Skin epidermis (tissue), 12 donors: ENCODE data around the gene TSPAN18.
A peak's percentile ranks its signal among the peaks of the same experiment; 100 is the strongest.
"Not testable (repeated sequence)": the region's sequence is repeated elsewhere in the genome, so short reads cannot be mapped to it uniquely, and the experiment has no call there.

Experiments used
- H3K27ac ChIP-seq, 21 experiments: fragments of 200-600 bp; sonication (generic) in 11 of 21; one replicate each; pipeline ENCODE4 v1.5.0; 2020; ENCODE audit warnings: mild to moderate bottlenecking in 3 of 21, inconsistent platforms in 2 of 21, moderate library complexity in 2 of 21
- H3K4me3 ChIP-seq, 7 experiments: fragments of 200-600 bp; sonication (generic) in 2 of 7; one replicate each; pipeline ENCODE4 v1.5.0; 2020; ENCODE audit warnings: inconsistent platforms in 2 of 7, mild to moderate bottlenecking in 2 of 7, moderate library complexity in 1 of 7

TSPAN18 gene

DNA sequence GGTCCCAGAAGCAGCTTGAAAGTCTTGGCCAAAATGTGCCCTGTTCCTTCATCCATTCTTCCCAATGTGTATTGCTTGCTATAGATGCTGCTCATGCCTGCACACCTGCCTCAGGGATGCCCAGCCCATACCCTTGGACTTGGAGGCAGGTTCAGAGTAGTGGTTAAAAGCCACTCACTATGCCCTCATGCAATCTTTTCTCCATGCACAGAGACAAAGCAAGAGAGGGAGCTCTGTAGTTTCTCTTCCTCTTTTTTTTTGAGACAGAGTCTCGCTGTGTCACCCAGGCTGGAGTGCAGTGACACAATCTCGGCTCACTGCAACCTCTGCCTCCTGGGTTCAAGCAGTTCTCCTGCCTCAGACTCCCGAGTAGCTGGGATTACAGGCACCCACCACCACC, 144.9 kb downstream of the TSPAN18 start:
- H3K27ac ChIP-seq, H3K4me3 ChIP-seq: not testable (repeated sequence)

DNA sequence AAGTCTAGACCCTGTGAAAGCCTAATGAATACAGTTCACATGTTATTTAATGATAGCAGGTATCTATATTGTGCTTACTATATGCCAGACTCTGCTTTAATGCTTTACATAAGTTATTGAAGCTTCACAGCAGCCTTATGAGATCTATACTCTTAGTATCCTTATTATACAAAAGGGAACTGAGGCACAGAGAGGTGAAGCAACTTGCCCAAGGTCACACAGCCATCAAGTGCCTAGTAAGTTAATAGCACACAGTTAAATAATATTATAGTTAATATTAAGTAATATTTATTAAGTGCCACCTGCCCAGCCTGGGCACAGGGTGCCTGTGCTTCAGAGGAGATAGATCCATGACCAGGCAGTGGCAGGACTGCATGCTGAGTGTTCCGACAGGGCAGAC, 145.8 kb downstream of the TSPAN18 start:
- no peak overlapping the region for H3K27ac ChIP-seq
- H3K4me3 ChIP-seq, result no peak overlapping the region

DNA sequence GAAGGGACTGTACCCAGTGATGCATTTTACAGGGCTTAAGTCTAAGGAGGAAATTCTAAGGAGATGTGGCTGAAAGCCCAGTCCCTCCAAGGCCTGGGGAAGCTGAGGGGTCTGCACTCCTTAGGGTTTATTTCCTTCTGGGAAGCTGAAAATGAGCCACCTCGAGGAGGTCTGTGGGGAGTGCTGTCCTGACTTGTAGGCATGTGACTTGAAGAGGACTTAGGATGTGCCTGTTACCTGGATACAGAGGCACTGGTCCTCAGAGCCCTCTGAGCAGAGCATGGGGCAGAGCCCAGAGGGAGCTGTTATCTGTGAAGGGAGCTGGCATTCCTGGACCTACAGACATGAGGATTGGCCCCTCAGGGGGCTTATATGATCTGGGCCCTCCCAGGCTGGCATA, 146.8 kb downstream of the TSPAN18 start:
- H3K27ac ChIP-seq, result no peak overlapping the region
- H3K4me3 ChIP-seq, result no peak overlapping the region

DNA sequence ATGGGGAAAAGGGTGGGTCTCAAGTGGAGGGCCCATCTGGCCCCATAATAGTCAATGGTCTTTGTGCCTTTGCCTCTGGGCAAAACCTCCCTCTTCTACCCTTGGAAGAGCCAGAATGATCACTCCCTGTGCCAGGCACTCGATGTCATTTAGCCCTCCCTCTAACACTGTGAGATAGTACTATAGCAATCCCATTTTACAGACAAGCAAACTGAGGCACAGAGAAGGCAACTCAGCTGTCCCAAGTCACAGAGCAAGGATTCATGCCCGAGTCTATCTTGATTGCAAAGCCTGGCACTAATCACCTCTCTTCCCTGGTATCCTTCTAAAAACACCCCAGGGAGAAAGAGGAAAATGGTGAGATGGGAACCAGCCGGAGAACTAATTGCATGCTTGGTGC, 147.5 kb downstream of the TSPAN18 start:
- Histone ChIP-seq H3K27ac (no peak overlapping the region), H3K4me3 (no peak overlapping the region)

DNA sequence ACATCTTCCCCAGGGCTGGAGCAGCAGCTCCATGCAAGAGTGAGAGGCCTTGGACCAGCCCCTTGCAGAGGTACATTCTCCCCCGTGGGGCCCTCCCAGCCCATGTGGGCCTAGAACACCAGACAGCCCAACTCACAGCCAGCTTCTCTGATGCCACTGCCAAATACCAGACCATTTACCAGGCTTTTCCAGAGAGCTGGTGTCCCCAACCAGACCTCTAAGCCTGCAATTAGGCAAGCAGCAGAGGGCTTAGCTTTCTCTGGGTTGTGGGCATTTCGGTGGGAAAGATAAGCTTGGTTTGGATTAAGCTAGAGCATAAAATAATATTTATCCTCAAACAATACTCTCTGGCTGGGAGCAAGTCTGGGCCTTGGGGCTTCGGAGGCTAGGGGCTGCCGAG, 148.3 kb downstream of the TSPAN18 start:
- Histone ChIP-seq H3K4me3 (no peak overlapping the region), H3K27ac (peak overlapping the region in 1 of 21 experiments; percentile 34)

DNA sequence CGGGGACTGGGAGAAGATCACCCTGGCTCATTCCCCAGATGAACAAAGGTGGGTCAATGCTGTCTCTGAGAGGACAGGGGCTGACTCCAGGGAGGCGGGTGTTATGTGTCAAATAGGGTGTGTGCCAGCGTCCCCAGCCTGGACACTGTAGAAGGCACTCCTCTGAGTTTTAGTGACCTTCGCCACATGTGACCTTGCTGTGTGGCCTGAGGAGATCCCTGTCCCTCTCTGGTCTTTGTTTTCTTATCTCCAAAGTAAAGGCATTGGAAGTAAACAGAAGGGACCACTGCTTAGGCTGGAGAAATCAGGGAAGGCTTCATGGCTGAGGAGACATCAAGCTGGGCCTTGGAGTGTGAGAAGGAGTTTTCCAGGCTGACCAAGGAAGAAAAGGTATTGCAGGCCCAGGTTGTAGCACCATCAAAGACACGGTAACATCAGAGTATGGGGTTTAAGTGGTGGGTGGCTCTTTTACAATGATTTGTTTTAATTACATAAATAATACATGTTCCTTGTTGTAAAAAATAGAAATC, 149.5 kb downstream of the TSPAN18 start:
- Histone ChIP-seq H3K4me3 (no peak overlapping the region), H3K27ac (no peak overlapping the region)

DNA sequence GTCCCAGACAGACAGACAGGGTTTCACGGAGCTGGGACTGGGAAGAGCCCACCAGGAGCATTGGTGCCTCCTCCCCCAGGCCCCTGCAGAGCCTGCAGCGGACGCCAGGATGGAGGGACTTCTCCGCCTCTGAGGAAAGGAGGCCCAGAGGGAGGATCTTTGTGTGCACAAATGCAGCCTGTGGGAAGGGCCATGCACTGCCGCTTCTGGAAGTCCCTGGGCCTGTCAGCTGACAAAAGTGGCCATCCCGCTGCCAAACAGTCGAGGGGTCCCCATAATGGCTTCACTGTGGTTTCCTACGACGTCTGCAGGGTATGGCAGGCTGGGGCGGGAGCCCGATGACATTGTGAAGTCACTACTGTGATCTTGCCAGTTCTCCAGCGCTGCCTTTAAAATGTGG, 150.1 kb downstream of the TSPAN18 start:
- Histone ChIP-seq H3K4me3 (no peak overlapping the region), H3K27ac (no peak overlapping the region)

DNA sequence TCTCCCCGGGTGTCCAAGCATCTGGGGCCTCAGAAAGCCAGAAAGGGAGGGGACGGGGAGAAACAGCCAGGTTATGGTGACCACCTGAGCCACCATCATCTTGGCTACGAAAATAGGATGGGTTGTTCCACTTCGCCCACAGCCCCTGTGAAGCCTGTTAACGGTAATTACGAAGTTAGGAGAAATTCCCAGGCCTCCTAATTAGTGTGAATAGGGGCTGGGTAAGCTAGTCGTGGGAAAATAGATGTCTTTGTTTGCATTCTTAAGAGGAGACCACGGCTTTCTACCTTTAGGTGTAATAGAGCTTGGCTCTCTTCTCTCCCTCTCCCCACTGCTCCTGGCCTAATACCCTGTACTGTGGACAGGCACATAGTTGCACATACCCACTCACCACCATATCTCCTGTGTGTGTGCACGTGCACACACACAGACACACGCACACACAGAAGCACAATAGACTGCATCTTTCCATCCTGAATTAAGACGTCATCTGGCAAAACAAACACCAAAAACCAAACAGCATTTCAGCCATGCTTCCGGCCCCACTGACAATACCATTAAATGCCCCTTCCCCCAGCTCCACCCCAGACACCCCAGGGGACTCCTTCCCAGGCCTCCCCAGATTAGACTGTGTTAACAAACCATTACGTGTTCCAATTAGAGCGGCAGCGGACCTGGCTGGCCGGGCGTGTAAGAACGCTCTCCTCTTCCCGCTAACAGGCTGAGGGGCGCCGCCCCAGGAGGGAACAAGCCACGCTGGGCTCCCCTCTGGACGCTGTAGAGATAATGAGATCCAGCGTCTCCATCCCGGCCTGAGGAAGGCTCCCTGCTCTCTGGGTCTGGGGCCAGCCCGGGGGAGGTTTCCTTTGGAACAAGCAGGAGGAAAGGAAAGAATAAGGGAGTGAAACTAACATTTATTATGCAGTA, 151.1 kb downstream of the TSPAN18 start:
- H3K27ac ChIP-seq, result no peak overlapping the region
- H3K4me3 ChIP-seq, result no peak overlapping the region

DNA sequence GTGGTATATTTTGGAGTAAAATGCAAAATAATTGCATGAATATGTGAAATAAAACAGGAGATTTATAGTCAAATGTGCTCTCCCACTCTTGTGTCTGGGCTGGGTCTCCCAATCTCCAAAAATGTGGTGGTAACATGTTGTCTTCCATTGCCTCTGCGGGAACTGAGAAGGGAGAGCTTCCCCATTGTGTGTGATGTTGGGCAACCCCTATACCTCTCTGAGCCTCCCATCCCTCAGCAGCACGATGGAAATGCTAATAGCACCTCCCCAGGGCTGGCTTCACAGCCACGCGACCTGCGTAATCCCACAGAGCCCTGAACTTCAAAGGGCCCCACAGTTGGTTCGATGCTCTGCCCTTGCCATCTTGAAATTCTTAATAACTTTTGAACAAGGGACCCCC, 151.9 kb downstream of the TSPAN18 start:
- H3K27ac ChIP-seq, result no peak overlapping the region
- H3K4me3 ChIP-seq, result no peak overlapping the region

DNA sequence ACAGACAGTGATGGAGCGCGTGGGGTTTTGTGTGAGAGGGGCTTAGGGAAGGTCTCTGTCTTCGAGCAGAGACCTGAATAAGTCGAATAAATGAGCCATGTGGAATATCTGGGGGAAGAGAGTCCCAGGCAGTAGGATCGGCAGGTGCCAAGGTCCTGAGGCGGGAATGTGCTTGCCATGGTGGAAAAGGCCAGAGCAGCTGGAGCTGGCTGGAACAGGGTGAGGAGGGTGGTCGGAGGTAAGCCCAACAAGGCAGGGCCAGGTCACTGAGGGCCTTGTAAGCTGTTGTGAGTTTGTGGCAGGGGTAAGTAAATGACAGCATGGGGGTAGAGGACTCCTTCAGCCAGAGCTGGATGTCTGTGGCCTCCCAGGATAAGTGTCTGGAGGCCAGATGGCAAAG, 152.7 kb downstream of the TSPAN18 start:
- Histone ChIP-seq H3K27ac (no peak overlapping the region), H3K4me3 (no peak overlapping the region)

DNA sequence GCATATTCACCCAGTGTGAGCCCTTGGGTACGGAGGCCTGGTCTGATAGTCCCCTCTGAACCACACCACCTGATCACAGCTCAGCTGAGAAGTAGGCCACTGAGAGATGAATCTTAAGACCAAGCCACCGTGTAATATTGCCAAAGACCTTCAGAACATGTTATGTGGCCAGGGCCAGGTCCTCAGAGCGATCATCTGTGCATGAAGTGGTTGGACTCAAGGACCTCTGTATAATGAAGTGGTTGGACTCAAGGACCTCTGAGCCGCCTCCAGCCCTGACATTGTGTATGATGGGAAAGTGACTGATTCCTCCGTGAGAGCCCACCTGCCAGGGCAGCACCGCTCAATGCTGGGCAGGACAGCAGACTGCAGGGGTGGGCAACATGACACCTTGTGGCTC, 153.7 kb downstream of the TSPAN18 start:
- H3K4me3 ChIP-seq, result no peak overlapping the region
- no peak overlapping the region for H3K27ac ChIP-seq

DNA sequence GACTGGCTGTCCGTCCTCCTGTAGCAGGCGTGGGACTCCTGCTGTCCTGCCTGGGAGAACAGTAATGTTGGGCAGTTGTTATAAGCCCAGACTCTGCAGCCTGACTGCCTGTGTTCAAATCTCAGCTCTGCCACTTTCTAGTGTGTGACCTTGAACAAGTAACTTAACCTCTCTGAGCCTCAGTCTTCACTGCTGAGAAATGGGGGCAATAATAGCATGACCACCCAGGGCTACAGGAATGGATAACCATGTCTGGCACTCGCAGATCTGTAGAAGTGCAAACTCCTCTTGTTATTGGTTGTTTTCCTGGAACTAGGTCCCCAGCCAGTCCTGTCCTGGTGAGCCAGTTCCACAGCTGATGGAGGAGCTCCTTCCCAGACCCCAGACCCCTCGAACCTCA, 154.2 kb downstream of the TSPAN18 start:
- H3K4me3 ChIP-seq, result no peak overlapping the region
- H3K27ac ChIP-seq, result no peak overlapping the region

DNA sequence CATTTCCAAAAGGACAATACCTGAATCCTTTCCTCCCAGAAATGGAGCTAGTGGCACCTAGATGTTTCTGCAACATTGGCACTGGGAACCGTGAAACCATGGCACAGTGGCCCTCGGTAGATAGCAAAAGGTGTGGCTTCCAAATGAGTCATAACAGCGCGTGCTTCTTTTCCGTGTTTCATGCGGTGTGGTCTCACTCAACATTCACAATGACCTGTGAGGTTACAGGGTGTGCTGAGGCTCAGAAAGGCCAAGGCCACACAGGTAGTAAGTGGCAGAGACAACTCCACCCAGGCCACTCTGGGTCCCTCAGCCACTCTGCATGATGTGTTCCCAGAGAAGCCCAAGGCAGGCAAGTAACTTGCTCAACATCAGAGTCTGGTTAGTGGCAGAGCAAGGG, 156.5 kb downstream of the TSPAN18 start:
- Histone ChIP-seq H3K4me3 (no peak overlapping the region), H3K27ac (no peak overlapping the region)

DNA sequence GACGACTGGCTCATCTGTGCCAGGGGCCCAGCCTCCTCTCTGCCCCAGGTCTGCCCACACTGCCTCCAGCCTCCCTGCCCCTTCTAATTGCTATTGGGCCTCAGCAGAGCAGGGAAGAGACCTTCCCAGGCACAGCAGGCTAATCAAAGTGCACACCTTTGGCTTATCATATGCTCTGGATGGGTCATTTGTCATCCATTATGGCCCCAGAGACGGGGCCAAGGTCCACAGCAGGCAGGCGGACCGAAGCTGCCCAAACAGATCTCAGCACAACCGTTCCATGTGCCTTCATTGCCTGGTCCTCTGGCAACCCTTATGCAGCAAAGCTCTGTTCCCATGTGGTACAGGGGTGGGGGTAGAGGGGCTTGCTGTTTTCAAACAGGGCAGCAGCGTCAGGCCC, 157.3 kb downstream of the TSPAN18 start:
- no peak overlapping the region for H3K27ac ChIP-seq

DNA sequence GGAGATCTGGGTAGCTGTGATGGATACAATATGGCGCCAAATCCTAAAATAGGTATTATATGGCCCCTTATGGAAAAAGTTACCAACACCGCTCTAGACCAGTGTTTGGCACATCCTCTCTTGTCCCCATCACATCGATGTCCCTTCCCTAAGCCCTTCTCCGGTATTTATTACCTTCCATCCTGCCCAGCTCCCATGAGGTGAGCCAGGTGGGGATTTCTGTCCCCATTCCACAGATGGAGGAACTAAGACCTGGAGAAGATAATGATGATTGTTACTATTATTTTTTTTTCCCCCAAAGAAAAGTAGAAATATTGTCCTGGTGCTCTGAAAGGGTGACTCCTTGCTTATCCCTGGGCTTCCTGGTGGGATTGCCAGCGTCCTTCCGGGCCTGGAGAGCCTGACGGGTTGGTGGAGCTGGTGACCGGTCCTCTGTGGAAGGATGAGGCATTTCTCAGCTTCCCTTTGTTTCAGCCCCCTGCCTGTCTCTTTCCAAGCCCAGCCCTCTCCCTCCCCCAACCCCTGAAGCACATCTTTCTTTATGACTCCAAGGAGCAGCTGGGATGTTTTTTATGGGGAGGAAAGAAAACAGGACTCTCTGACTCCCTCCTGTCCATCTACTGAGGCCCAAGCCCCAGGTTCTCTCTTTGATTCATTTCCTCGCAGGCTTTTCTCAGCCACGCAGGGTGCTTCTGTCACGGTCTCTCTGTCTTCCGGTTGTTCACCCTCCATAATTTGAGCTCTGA, 158.5 kb downstream of the TSPAN18 start:
- H3K27ac ChIP-seq, result peak overlapping the region in 1 of 21 experiments; percentile 24
- no peak overlapping the region for H3K4me3 ChIP-seq

More for the DNA sequence above, 157.3 kb downstream of the TSPAN18 start:
- no peak overlapping the region for H3K4me3 ChIP-seq

DNA sequence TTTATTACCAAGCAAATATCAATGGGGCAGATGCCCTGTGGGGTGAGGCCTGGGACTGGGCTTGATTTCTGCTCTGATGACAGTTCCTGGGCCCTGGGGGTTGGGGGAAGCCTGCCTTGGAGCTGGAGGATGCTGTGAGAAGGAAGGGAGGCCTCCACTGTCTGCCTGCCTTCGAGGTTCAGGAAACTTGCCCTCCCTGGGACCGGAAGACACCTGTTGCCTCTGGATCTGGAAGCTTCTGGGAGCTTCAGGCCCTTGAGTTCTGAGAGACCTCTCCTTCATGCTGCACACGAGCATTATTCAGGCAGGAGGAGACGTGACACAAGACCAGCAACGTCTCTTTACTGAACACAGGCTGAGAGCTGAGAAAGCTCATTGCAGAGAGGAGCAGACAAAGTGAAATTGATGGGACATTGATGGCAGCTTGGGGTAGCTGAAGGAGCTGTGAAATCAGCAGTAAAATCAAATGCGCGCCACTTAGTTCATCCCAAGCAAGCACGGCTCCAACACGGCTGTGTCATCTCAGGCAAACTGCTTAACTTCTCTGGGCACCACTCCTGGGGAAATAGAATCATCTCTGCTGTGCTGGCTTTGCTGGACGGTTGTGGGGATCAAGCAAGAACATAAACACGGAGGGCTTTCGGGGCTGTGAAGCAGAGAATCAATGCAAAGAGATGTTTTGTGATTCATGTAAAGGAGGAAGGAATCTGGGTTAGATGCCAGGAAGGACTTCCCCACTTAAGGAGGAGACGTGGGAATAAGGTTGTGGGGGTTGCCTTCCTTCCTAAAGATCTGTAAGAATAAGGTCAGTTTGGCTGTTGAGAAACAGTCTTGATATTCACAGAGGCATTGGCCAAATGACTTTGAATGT, 159.4 kb downstream of the TSPAN18 start:
- Histone ChIP-seq H3K27ac (peak overlapping the region in 2 of 21 experiments; percentile 24 to 29), H3K4me3 (no peak overlapping the region)

DNA sequence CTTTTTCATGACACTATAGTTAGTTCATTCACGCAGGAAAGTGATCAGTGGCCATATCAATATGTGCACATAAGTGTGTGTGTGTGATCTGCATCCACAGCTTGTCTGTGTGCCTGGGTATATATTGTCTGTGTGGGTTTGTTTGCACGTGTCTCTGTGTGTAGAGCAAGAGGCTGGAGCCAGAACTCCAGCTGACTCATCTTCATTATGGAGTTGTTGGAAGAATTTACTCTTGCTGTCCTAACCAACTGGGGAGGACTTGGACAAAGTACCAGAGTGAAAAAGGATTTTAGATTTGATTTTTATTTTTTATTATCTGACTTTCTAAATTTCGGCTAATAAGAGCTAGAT, 160.0 kb downstream of the TSPAN18 start:
- Histone ChIP-seq H3K4me3 (no peak overlapping the region), H3K27ac (peak overlapping the region in 2 of 21 experiments; percentile 24 to 29)

DNA sequence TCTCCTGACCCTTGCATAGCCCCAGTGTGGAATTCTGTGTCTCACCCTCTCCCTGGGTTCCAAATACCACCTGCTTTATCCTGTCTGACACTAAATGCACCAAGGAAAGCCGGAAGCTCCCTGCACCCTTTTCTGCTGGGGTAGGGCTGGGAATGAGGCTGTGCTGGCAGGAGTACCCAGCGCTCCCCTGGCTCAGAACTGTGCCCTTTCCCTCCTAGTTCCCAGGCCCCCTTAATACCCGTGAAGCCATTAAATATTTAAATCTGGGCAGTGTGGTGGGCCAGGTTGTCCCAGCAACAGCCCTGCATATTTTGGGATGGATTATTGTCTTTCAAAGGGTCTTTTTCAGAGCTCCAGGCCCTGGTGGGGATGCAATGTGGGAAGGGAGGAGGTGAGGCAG, 160.9 kb downstream of the TSPAN18 start:
- Histone ChIP-seq H3K4me3 (no peak overlapping the region), H3K27ac (no peak overlapping the region)

DNA sequence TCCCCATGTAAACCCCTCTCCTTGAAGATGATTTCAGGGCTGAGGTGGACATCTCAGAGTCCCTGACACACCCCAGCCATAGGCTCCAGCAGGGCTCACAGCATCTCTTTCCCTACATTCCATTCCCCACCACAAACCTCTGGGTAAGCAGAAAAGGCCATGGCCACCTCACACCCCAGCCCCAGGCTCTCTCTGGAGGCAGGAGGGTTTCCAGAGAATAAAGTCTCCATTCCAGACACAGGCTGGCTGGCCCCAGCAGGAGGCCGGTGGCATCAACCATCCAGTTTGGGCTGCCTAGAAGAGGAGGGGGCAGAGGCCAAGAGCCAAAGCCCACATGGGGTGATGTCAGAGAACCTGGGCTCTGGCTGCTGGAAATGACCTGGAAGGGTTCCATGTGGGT, 162.5 kb downstream of the TSPAN18 start:
- no peak overlapping the region for H3K27ac ChIP-seq

DNA sequence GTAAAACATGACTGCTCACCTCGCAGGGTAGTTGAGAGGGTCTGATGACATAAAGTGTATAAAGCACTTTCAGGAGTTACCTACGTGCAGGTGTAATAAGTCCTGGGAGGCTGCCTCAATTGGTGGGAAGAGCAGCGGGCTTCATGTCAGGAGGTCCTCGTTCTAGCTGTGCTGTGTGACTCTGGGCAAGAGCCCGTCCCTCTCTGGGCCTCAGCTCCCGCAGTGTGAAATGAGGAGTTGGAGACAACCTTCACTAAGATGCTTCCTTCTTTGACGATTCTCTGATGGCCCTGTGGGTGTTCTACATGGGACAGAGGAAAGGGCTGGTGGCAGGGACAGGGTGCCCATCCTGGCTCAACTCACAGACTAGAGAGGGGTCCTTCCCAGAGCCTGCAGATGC, 166.1 kb downstream of the TSPAN18 start:
- Histone ChIP-seq H3K4me3 (no peak overlapping the region), H3K27ac (peak overlapping the region in 1 of 21 experiments; percentile 29)

More for the DNA sequence above, 162.5 kb downstream of the TSPAN18 start:
- no peak overlapping the region for H3K4me3 ChIP-seq
